ENCODE data around the gene ATP5F1B.

Gene ATP5F1B

GRCh38 chr12:56616925-56617324 lies 28.9 kb downstream of the ATP5F1B start:
- no peak for DNase-seq (ENCODE audit: low read depth)

GRCh38 chr12:56616244-56616643 lies 29.5 kb downstream of the ATP5F1B start:
- DNase-seq (ENCODE audit: low read depth), result no peak

DNA sequence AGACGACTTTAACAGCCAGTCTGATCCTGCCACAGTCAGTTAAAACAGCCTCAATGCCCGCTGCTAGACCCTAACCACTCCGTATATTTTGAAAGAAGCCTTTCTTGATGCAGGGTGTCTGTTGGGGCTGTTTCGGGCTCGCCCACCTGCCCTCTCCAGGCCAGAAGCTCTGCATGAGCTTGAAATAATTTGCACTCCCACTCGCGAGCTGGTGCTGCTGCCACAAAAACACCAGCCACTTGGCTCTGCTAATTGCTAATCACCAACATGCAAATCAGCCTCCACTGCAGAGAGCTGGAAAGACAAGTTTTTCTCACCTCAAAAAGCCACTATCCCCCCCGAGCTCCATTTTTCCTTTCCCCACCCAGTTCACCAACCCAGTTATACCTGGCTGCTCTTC lies 31.2 kb downstream of the ATP5F1B start:
- DNase-seq (ENCODE audit: low read depth), result no peak

- DNase-seq (ENCODE audit: low read depth), result no peak
Observed at GRCh38 chr12:56604355-56604754, 41.4 kb downstream of the ATP5F1B start.

- DNase-seq (ENCODE audit: low read depth), result no peak
Observed at GRCh38 chr12:56602239-56602638, 43.5 kb downstream of the ATP5F1B start.

- no peak for DNase-seq (ENCODE audit: low read depth)
Observed at GRCh38 chr12:56601503-56601902, 44.3 kb downstream of the ATP5F1B start.

- DNase-seq (ENCODE audit: low read depth), result no peak
Observed at GRCh38 chr12:56600753-56601152, 45.0 kb downstream of the ATP5F1B start.

GRCh38 chr12:56599797-56600196 lies 46.0 kb downstream of the ATP5F1B start:
- DNase-seq (ENCODE audit: low read depth), result no peak

- no peak for DNase-seq (ENCODE audit: low read depth)
Observed at GRCh38 chr12:56599041-56599440, 46.7 kb downstream of the ATP5F1B start.

DNA sequence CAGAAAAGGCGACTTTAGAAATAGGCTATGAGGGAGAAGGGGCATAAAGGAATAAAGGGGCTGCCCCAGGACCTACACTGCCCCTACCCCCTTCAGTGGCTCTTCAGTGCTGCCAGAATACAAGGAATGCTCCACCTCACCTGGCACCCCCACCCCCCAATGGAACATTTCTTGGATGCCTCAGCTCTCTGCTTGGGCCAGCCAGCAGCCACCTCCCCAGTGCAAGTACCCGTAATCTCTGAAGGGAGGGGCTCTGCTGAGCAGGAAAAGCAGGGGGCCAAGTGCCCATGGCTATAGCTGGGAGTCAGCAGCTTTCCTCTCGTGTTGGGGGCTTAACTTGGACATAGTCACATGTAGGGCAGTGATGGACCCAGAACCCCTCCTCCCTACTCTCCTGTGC lies 49.0 kb downstream of the ATP5F1B start:
- no peak for DNase-seq (ENCODE audit: low read depth)

DNA sequence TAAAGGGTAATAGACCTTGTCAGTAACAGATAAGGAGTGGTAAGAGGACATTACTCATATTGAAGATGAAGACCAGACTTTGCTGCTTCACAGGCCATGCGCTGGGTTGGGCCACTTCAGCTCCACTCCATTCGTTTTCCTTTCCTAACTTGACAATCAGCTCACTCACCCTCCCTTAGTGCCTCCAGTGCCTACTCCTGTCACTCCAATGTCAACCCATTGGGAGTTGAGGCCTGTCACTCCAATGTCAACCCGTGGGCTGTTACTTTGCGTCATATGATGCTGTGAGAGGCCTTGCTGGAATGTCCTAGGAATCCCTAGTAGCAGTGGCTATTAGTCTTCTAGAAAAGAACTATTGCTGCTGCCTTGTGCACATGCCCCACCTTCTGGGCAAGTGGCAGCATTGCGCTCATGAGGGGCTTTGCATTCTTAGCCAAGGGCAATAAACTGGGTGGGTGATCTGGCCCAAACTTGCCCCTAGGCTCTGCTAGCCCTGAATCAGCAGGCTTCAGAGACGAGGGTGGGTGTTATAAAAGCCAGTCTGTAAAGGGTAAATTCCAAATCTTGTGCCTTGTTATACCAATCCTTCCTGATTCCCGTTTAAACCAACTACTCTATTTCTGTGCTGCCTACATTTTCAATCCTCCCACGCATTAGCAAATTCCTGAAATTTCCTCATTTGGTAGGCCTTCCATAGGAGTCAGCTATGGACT lies 51.7 kb downstream of the ATP5F1B start:
- DNase-seq (ENCODE audit: low read depth), result peak; percentile 35

GRCh38 chr12:56591961-56592360 lies 53.8 kb downstream of the ATP5F1B start:
- DNase-seq (ENCODE audit: low read depth), result no peak

- DNase-seq (ENCODE audit: low read depth), result no peak
Observed at GRCh38 chr12:56591126-56591525, 54.7 kb downstream of the ATP5F1B start.

DNA sequence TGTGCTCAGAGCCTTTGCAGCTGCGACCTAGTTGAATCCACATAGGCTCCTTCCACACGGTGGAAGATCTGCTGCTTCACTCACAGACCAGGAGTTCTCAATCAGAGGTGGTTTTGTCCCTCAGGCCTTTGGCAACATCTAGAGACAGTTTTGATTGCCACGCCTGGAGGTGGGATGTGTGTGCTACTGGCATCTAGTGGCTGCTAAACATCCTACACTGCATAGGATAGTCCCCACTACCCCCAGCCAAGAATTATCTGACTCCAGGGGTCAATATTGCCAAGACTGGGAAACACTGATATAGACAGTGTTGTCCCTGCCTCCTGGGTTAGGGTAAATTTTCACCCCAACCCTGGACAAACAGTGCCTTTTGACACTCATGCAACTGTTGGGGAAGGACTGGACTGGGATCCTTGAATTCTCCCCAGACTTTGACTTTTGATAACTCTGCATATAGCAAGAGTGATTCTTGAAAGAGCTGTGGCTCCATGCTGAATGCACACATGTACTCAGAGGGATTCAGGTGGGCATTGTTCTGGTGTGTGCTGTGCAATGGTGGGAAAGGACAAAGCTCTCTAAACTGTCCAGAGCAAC lies 55.5 kb downstream of the ATP5F1B start:
- no peak for DNase-seq (ENCODE audit: low read depth)

GRCh38 chr12:56589783-56590182 lies 56.0 kb downstream of the ATP5F1B start:
- DNase-seq (ENCODE audit: low read depth), result no peak
